KG1 (cell line): Measurements from ENCODE around the gene CSRP1.

Experiments
- DNase-seq: peaks from one replicate; lab custom pipeline; 2025; lab: John Stamatoyannopoulos, UW

The CSRP1 gene

GRCh38 chr1:201513498-201514243 is 6.7 kb upstream of the CSRP1 start:
- DNase-seq = no peak

- DNase-seq = no peak
Measured at GRCh38 chr1:201511941-201512539, 5.1 kb upstream of the CSRP1 start.

GRCh38 chr1:201511396-201511940 is 4.5 kb upstream of the CSRP1 start:
- no peak for DNase-seq

GRCh38 chr1:201510734-201511133 is 3.8 kb upstream of the CSRP1 start:
- DNase-seq = no peak

- no peak for DNase-seq
Measured at GRCh38 chr1:201509601-201510374, 2.9 kb upstream of the CSRP1 start.

- DNase-seq = no peak
Measured at GRCh38 chr1:201508809-201509208, 1.9 kb upstream of the CSRP1 start.

GRCh38 chr1:201507360-201507675 is 395 bp upstream of the CSRP1 start:
- DNase-seq = no peak

GRCh38 chr1:201506092-201506491 is 831 bp downstream of the CSRP1 start:
- DNase-seq = no peak

- no peak for DNase-seq
Measured at GRCh38 chr1:201505503-201505890, 1.4 kb downstream of the CSRP1 start.

- DNase-seq = no peak
Measured at GRCh38 chr1:201504799-201505502, 2.0 kb downstream of the CSRP1 start.

GRCh38 chr1:201504179-201504631 is 2.7 kb downstream of the CSRP1 start:
- no peak for DNase-seq

GRCh38 chr1:201503397-201504176 is 3.3 kb downstream of the CSRP1 start:
- DNase-seq = no peak

GRCh38 chr1:201502511-201502857 is 4.4 kb downstream of the CSRP1 start:
- DNase-seq = no peak

GRCh38 chr1:201501812-201502510 is 5.0 kb downstream of the CSRP1 start:
- no peak for DNase-seq

GRCh38 chr1:201501144-201501543 is 5.8 kb downstream of the CSRP1 start:
- no peak for DNase-seq

- no peak for DNase-seq
Measured at GRCh38 chr1:201500670-201501120, 6.2 kb downstream of the CSRP1 start.

- DNase-seq = no peak
Measured at GRCh38 chr1:201499795-201500669, 6.9 kb downstream of the CSRP1 start.

- DNase-seq = no peak
Measured at GRCh38 chr1:201499191-201499590, 7.7 kb downstream of the CSRP1 start.

GRCh38 chr1:201498621-201499020 is 8.3 kb downstream of the CSRP1 start:
- no peak for DNase-seq
